ENCODE measurements around the gene SUMO3. TPM values are rescaled to one million over a fixed set of nuclear protein-coding genes. Genes with fewer than 3 reads are reported as not detected.

Gene SUMO3
- total RNA-seq, 1 experiment from 2014 or later, result 81.5 TPM

DNA sequence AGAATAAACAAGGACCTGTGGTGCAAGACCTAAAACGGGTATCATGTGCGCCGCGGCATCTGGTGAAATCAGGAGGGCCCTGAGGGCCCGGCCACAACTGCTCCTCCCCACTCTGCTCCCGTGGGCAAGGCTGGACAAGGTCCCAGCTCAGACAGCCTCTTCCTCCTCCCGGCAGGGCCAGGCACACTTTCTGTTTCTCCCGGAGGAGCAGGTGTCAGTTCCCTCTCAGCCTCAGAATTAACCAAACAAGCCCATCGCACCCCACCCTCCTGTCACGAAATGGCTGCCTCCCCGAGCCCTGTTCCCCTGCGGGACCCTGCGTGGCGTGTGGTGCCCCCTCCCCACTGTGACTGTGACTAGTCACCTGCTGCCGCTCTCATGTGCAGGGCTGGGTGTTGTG, 40.4 kb upstream of the SUMO3 start:
- peaks cover 64% of the 10 kb centered on the region for H3K79me2 ChIP-seq (ENCODE audit: low read depth)
- peak overlapping the region; percentile 38; the same call in 1 of the 2 replicates for H3K4me2 ChIP-seq
- no peak overlapping the region for H2AFZ ChIP-seq
- peaks cover 3% of the 10 kb centered on the region; the same call in 1 of the 2 replicates for H3K36me3 ChIP-seq (ENCODE audit: low read depth)
- DNase-seq, result no peak
- BruUV-seq (replicated peaks), result no TSS peak
- no peaks in the 10 kb centered on the region for H3K9me3 ChIP-seq (ENCODE audit: insufficient read depth, low read depth)
- H3K27ac ChIP-seq, result peak overlapping the region; percentile 41; the same call in 1 of the 2 replicates
- no peaks in the 10 kb centered on the region for H3K9me2 ChIP-seq (ENCODE audit: insufficient read depth)
- H3K4me1 ChIP-seq (replicated peaks; ENCODE audit: insufficient read depth), result peaks cover 11% of the 10 kb centered on the region; the same call in 1 of the 2 replicates
- H3K27me3 ChIP-seq (ENCODE audit: insufficient read depth, low read depth), result no peaks in the 10 kb centered on the region
- H4K20me1 ChIP-seq (ENCODE audit: insufficient read depth), result peaks cover 69% of the 10 kb centered on the region
- H3K4me3 ChIP-seq, result no peak overlapping the region
- CTCF ChIA-PET, result no interaction called here
- TF ChIP-seq, protein P1, sequence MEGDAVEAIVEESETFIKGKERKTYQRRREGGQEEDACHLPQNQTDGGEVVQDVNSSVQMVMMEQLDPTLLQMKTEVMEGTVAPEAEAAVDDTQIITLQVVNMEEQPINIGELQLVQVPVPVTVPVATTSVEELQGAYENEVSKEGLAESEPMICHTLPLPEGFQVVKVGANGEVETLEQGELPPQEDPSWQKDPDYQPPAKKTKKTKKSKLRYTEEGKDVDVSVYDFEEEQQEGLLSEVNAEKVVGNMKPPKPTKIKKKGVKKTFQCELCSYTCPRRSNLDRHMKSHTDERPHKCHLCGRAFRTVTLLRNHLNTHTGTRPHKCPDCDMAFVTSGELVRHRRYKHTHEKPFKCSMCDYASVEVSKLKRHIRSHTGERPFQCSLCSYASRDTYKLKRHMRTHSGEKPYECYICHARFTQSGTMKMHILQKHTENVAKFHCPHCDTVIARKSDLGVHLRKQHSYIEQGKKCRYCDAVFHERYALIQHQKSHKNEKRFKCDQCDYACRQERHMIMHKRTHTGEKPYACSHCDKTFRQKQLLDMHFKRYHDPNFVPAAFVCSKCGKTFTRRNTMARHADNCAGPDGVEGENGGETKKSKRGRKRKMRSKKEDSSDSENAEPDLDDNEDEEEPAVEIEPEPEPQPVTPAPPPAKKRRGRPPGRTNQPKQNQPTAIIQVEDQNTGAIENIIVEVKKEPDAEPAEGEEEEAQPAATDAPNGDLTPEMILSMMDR (conservative IDR thresholded peaks at IDR 0.05), result no peak
- no peak for TF ChIP-seq EZH2 (IDR thresholded peaks at IDR 0.05; ENCODE audit: low read depth)
- intact Hi-C loops (cut with micrococcal nuclease; ENCODE audit: unreplicated experiment), result no loop called here
- POLR2A ChIA-PET (ENCODE audit: unreplicated experiment), result no interaction called here
- peaks cover 4% of the 10 kb centered on the region; the same call in 1 of the 2 replicates for H3F3A ChIP-seq (ENCODE audit: insufficient read depth, low read depth)

DNA sequence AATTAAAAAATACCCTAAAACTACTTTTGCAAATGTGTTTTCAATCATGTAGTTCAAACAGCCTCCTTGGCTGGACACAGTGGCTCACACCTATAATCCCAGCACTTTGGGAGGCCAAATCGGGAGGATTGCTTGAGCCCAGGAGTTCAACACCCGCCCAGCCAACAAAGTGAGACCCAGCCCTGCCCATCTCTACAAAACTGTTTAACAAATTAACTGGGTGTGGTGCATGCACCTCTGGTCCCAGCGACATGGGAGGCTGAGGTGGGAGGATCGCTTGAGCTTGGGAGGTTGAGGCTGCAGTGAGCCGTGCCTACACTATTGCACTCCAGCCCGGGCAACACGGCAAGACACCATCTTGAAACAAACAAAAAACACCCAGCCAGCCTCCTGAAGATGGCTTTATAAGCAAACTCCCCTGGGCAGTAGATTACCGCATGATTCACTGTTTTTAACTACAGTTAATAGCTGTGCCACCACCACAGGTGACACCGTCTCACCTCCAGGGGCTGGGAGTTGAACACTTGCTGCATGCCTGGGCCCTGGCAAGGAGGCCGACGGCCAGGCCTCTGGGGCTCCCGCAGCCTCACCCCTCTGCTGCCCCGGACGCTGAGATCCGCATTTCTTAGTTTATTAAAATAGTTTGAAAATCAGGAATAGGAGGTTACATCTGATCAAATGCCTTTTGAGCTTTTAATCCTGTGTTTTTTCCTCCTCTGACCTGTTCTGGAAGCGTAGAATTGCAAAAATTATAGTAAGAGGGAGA, 39.4 kb upstream of the SUMO3 start:
- Histone ChIP-seq H3K4me1 (replicated peaks; ENCODE audit: insufficient read depth) (peaks cover 11% of the 10 kb centered on the region; the same call in 1 of the 2 replicates), H3K79me2 (ENCODE audit: low read depth) (peaks cover 57% of the 10 kb centered on the region), H3K4me3 (no peak overlapping the region), H2AFZ (no peak overlapping the region), H3K4me2 (no peak overlapping the region; the same call in 1 of the 2 replicates), H3K36me3 (ENCODE audit: low read depth) (peaks cover 3% of the 10 kb centered on the region; the same call in 1 of the 2 replicates), H4K20me1 (ENCODE audit: insufficient read depth) (peaks cover 62% of the 10 kb centered on the region), H3K9me3 (ENCODE audit: insufficient read depth, low read depth) (no peaks in the 10 kb centered on the region), H3K27me3 (ENCODE audit: insufficient read depth, low read depth) (no peaks in the 10 kb centered on the region), H3F3A (ENCODE audit: insufficient read depth, low read depth) (peaks cover 4% of the 10 kb centered on the region; the same call in 1 of the 2 replicates), H3K27ac (no peak overlapping the region), H3K9me2 (ENCODE audit: insufficient read depth) (no peaks in the 10 kb centered on the region)
- POLR2A ChIA-PET (ENCODE audit: unreplicated experiment), result no interaction called here
- intact Hi-C loops (cut with micrococcal nuclease; ENCODE audit: unreplicated experiment), result no loop called here
- no TSS peak for BruUV-seq (replicated peaks)
- CTCF ChIA-PET, result no interaction called here
- no peak for DNase-seq
- no peak for TF ChIP-seq EZH2 (IDR thresholded peaks at IDR 0.05; ENCODE audit: low read depth)
- TF ChIP-seq, protein P1 (conservative IDR thresholded peaks at IDR 0.05), result no peak

DNA sequence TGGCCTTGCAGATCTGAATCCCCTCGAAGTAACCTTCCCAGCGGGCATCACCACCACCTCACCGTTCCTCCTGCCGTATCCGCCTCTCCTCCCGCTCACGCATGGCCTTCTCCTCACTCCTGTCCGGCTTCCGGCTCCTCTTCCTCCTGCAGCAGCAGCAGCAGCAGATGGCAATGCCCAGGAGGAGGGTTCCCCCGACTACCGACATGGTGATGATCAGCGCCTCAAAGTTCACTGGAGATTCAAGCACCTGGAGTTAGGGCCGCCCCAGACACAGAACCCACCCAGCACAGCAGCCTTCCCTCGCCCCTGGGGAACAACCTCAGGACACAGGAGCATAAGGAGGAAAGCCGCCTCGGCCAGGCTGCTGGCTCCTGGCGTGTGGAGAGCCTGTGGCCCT, 38.3 kb upstream of the SUMO3 start:
- Histone ChIP-seq H3K4me2 (no peak overlapping the region), H3K27ac (no peak overlapping the region), H3K36me3 (ENCODE audit: low read depth) (peaks cover 3% of the 10 kb centered on the region; the same call in 1 of the 2 replicates), H3K4me3 (no peak overlapping the region), H3K27me3 (ENCODE audit: insufficient read depth, low read depth) (no peaks in the 10 kb centered on the region), H3K9me3 (ENCODE audit: insufficient read depth, low read depth) (no peaks in the 10 kb centered on the region), H4K20me1 (ENCODE audit: insufficient read depth) (peaks cover 60% of the 10 kb centered on the region), H3F3A (ENCODE audit: insufficient read depth, low read depth) (peaks cover 4% of the 10 kb centered on the region; the same call in 1 of the 2 replicates), H3K9me2 (ENCODE audit: insufficient read depth) (no peaks in the 10 kb centered on the region), H3K79me2 (ENCODE audit: low read depth) (peaks cover 45% of the 10 kb centered on the region), H3K4me1 (replicated peaks; ENCODE audit: insufficient read depth) (peaks cover 11% of the 10 kb centered on the region; the same call in 1 of the 2 replicates), H2AFZ (no peak overlapping the region)
- DNase-seq, result no peak
- intact Hi-C loops (cut with micrococcal nuclease; ENCODE audit: unreplicated experiment), result no loop called here
- POLR2A ChIA-PET (ENCODE audit: unreplicated experiment), result interaction anchor here (0.5 kb wide), 1 partner anchor 17 kb away, joined by 5 read pairs; the partner anchor contains the start of gene PTTG1IP
- no TSS peak for BruUV-seq (replicated peaks)
- no peak for TF ChIP-seq EZH2 (IDR thresholded peaks at IDR 0.05; ENCODE audit: low read depth)
- TF ChIP-seq, protein P1 (conservative IDR thresholded peaks at IDR 0.05), result no peak
- CTCF ChIA-PET, result no interaction called here

All from PC-9 (cell line).